Activated naive CD8-positive, alpha-beta T cell treated with anti-CD3 and anti-CD28 coated beads, Interleukin-2, amount 50 U/mL, for 24 hours (primary cell): ENCODE measurements around the gene FRK.
"Not testable (repeated sequence)": the region's sequence is repeated elsewhere in the genome, so short reads cannot be mapped to it uniquely, and the experiment has no call there.

ENCODE experiments used
- ATAC-seq: fragments of 150-1000 bp; cut with Tn5 transposase; one replicate; pipeline ENCODE4 v1.10.0; 2021
- DNase-seq: peaks from one replicate; pipeline ENCODE4 v3.0.0; 2021
- H3K27ac Mint-ChIP-seq: one replicate; pipeline ENCODE4 v1.8.0; 2021; ENCODE audit warnings: mild to moderate bottlenecking, mixed read lengths
- H3K27me3 Mint-ChIP-seq: one replicate; pipeline ENCODE4 v1.8.0; 2021; ENCODE audit warnings: mixed read lengths
- H3K36me3 Mint-ChIP-seq: one replicate; pipeline ENCODE4 v1.8.0; 2021; ENCODE audit warnings: low read depth, mixed read lengths
- H3K4me1 Mint-ChIP-seq: one replicate; pipeline ENCODE4 v1.8.0; 2021; ENCODE audit warnings: mixed read lengths
- H3K4me3 Mint-ChIP-seq: one replicate; pipeline ENCODE4 v1.8.0; 2021; ENCODE audit warnings: mild to moderate bottlenecking, moderate library complexity, mixed read lengths
- H3K9me3 Mint-ChIP-seq: one replicate; pipeline ENCODE4 v1.8.0; 2021; ENCODE audit warnings: mixed read lengths

FRK gene, protein sequence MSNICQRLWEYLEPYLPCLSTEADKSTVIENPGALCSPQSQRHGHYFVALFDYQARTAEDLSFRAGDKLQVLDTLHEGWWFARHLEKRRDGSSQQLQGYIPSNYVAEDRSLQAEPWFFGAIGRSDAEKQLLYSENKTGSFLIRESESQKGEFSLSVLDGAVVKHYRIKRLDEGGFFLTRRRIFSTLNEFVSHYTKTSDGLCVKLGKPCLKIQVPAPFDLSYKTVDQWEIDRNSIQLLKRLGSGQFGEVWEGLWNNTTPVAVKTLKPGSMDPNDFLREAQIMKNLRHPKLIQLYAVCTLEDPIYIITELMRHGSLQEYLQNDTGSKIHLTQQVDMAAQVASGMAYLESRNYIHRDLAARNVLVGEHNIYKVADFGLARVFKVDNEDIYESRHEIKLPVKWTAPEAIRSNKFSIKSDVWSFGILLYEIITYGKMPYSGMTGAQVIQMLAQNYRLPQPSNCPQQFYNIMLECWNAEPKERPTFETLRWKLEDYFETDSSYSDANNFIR

DNA sequence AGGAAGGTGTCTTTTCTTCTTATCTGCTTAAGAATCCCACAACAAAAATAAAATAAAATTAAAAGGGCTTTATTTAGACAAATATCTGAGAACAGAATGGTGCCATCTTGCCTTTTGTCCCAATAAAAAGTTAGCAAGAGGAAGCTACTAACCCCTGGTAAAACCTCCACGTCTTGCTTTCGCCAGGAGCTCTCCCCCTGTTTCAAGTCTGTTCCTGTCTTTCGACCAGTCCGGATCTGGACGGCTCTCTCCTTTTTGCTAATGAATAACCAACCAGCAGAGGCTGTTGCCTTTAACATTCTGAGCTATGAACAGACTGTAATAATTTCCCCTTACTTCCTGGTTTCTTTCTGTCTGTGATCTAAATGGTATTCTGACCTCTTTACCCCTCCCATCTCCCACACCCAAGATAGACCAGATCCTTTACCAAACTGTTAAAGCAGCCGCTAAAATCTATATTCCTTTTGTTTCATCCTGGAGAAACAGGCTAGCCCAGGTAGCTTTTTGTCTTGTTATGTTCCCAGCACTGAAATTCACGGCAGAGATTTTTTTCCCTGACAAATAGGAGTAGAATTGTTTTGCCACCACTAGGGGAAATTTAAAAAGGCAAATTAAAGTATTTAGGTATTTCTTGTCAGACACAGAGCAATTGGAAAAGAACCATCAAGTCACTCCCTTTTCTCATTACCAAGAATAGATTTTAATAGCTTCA, at the start of gene FRK:
Gene FRK, minus strand, starts transcription at position 320 of the 712 bp plus-strand sequence. CDS start 580 bp downstream, outside the sequence.
- Mint-ChIP-seq H3K27me3 (peaks cover 7% of the 10 kb centered on the region), H3K27ac (no peak within 1 kb of the TSS), H3K36me3 (no peaks in the 10 kb centered on the region), H3K9me3 (no peaks in the 10 kb centered on the region), H3K4me1 (no peaks in the 10 kb centered on the region), H3K4me3 (no peak within 1 kb of the TSS)
- ATAC-seq = no peak
- DNase-seq = no peak

- ATAC-seq (peak; percentile 36), DNase-seq (no peak)
- no peaks in the 10 kb centered on the region for H3K9me3 Mint-ChIP-seq
- no peaks in the 10 kb centered on the region for H3K27me3 Mint-ChIP-seq
- H3K4me3 Mint-ChIP-seq = no peak overlapping the region
- peaks cover 47% of the 10 kb centered on the region for H3K36me3 Mint-ChIP-seq
- H3K4me1 Mint-ChIP-seq = peaks cover 27% of the 10 kb centered on the region
- no peak overlapping the region for H3K27ac Mint-ChIP-seq
Measured at GRCh38 chr6:116108836-116109235, 48.1 kb upstream of the FRK start.

DNA sequence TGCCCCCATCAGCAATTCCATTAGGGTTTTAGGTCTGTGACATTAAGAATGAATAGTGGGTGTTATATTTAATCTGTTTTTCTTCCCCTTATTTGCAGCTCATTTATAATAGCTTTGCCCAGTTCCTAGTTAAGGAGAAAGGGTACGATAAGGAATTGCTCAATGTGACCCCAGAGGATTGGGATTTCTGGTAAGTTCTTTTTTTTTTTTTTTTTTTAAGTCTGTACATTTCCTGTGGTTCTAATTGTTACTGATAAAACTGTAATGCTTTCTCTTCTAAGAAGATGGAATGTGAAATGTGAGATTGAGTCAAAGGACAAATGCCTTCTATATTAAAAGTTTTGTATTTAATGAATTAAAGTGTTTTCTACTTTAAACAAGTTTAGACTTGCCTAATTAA, 45.5 kb upstream of the FRK start:
- H3K27me3 Mint-ChIP-seq = no peaks in the 10 kb centered on the region
- H3K36me3 Mint-ChIP-seq = peaks cover 27% of the 10 kb centered on the region
- DNase-seq (no peak), ATAC-seq (no peak)
- peaks cover 52% of the 10 kb centered on the region for H3K4me1 Mint-ChIP-seq
- no peaks in the 10 kb centered on the region for H3K9me3 Mint-ChIP-seq
- no peak overlapping the region for H3K4me3 Mint-ChIP-seq
- H3K27ac Mint-ChIP-seq = no peak overlapping the region

DNA sequence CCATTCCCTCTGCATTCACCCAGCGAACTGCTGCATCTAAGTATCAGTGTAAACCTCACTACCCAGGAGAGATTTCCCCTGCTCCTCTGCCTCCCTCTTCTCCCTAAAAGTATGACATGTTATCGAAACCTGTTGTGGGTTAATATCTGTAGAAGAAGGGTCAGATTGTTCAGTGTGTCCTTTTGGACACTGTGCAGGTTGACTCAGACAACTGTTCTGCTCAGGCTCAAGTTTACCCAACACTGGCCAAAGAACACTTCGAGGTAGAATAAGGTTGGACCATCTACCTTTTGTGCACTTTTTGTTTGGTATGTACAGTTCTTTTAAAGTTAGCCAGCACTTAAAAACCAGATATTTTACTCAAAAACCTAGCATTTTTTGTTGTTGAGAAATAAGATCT, 44.6 kb upstream of the FRK start:
- Mint-ChIP-seq H3K9me3 (no peaks in the 10 kb centered on the region), H3K36me3 (peaks cover 22% of the 10 kb centered on the region), H3K4me1 (peaks cover 54% of the 10 kb centered on the region), H3K4me3 (no peak overlapping the region), H3K27me3 (no peaks in the 10 kb centered on the region), H3K27ac (no peak overlapping the region)
- ATAC-seq (no peak), DNase-seq (no peak)

GRCh38 chr6:116104636-116105035, 43.9 kb upstream of the FRK start:
- H3K27ac Mint-ChIP-seq = no peak overlapping the region
- no peak overlapping the region for H3K4me3 Mint-ChIP-seq
- no peaks in the 10 kb centered on the region for H3K27me3 Mint-ChIP-seq
- peaks cover 59% of the 10 kb centered on the region for H3K4me1 Mint-ChIP-seq
- DNase-seq (no peak), ATAC-seq (no peak)
- no peaks in the 10 kb centered on the region for H3K9me3 Mint-ChIP-seq
- H3K36me3 Mint-ChIP-seq = peaks cover 20% of the 10 kb centered on the region

DNA sequence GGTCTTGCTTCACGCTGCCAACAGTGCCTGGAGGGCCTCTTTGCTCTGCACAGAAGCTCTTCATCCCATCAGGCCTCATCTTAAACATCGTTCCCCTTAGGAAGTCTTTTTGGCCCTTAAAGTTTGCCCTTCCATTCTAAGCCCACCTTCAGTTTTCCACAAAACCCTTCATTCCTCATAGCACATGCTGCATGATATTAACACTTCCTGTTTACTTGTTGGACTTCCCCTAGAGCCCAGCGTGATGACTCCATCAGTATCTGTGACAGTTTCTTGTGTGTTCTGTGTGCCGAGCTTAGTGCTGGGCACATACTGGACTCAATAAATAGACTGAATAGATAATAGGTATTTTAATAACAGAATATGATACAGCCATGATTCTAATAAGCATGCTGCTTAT, 42.2 kb upstream of the FRK start:
- H3K36me3 Mint-ChIP-seq = peaks cover 11% of the 10 kb centered on the region
- H3K27ac Mint-ChIP-seq = no peak overlapping the region
- H3K4me1 Mint-ChIP-seq = peaks cover 65% of the 10 kb centered on the region
- H3K4me3 Mint-ChIP-seq = peak overlapping the region; percentile 87
- no peak for ATAC-seq
- no peaks in the 10 kb centered on the region for H3K9me3 Mint-ChIP-seq
- no peak for DNase-seq
- no peaks in the 10 kb centered on the region for H3K27me3 Mint-ChIP-seq

- DNase-seq = no peak
- no peak for ATAC-seq
- H3K4me3 Mint-ChIP-seq = peak overlapping the region; percentile 87
- H3K4me1 Mint-ChIP-seq = peaks cover 65% of the 10 kb centered on the region
- H3K27me3 Mint-ChIP-seq = no peaks in the 10 kb centered on the region
- peak overlapping the region; percentile 68 for H3K27ac Mint-ChIP-seq
- H3K36me3 Mint-ChIP-seq = peaks cover 7% of the 10 kb centered on the region
- H3K9me3 Mint-ChIP-seq = no peaks in the 10 kb centered on the region
Measured at GRCh38 chr6:116101790-116102189, 41.1 kb upstream of the FRK start.

DNA sequence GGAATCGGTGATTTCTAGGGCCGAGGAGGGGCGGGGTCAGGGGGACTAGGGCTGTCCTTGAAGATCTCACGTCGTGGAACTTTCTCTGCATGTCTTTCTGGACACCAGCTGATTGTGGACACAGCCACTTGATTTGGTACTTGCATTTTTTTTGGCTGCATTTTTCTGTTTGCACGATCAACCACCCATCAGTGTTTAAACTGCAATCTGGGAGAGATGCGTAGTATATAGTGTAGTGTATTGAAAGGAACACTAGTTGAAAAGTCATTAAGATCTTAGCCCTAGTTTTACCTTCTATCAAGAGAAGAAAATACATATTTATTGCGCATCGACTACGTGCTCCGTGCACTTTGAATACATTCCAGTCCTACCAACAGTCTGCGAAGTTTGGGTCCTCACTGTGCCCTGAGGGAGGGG, 40.6 kb upstream of the FRK start:
- no peaks in the 10 kb centered on the region for H3K27me3 Mint-ChIP-seq
- peaks cover 63% of the 10 kb centered on the region for H3K4me1 Mint-ChIP-seq
- peak overlapping the region; percentile 87 for H3K4me3 Mint-ChIP-seq
- H3K36me3 Mint-ChIP-seq = peaks cover 5% of the 10 kb centered on the region
- ATAC-seq (no peak), DNase-seq (no peak)
- no peaks in the 10 kb centered on the region for H3K9me3 Mint-ChIP-seq
- H3K27ac Mint-ChIP-seq = peak overlapping the region; percentile 68

GRCh38 chr6:116100419-116101301, 40.0 kb upstream of the FRK start, which contains the start of gene NT5DC1:
TSS of gene NT5DC1 (plus strand) at chr6:116100853. CDS start at chr6:116100931, 78 bp downstream.
- Mint-ChIP-seq H3K27ac (peak within 1 kb of the TSS; percentile 82), H3K27me3 (no peaks in the 10 kb centered on the region), H3K36me3 (peaks cover 6% of the 10 kb centered on the region), H3K9me3 (peaks cover 4% of the 10 kb centered on the region), H3K4me3 (peak within 1 kb of the TSS; percentile 87), H3K4me1 (peaks cover 57% of the 10 kb centered on the region)
- DNase-seq (peak; percentile 87), ATAC-seq (peak; percentile 92)

- peaks cover 41% of the 10 kb centered on the region for H3K4me1 Mint-ChIP-seq
- H3K27ac Mint-ChIP-seq = no peak overlapping the region
- peaks cover 6% of the 10 kb centered on the region for H3K36me3 Mint-ChIP-seq
- H3K9me3 Mint-ChIP-seq = peaks cover 4% of the 10 kb centered on the region
- no peak overlapping the region for H3K4me3 Mint-ChIP-seq
- no peak for ATAC-seq
- no peak for DNase-seq
- H3K27me3 Mint-ChIP-seq = no peaks in the 10 kb centered on the region
Measured at GRCh38 chr6:116099036-116099435, 38.3 kb upstream of the FRK start.

DNA sequence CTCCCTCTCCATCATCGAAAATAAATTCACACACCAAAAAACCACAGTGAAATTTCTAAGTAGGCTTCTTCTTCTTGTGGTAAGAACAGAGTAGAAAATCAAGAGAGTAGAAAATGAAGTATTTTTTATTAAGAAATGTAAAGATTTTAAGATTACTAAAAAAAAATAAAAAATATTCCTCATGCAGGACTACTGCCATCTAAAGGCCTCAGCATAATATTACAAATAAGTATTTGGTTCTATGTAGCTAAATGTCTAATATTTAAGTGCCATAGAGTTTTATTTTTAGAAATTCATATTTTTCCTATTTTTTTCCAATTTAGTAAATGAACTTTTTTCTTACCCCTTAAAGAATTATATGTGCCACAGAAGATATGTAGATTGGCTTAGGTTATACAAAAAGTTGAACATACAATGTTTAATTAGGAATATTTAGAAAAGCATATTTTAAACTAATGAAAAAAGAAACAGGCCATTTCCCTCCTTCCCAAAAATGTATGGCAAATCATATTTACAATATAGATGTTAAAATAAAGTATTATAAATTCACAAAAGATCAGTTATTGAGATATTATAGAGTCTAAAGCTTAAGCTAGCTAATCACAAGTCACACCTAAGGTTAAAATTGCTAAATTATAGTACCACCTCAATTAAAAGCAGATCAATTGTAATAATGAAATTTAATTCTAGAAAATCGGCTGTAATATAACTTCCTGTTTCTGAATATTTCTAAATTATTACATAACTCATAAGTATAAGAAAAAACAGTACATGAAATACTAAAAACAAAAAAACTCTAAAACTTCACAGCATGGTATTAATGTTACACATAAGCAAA, 36.5 kb upstream of the FRK start:
- Mint-ChIP-seq H3K27ac (no peak overlapping the region), H3K36me3 (peaks cover 3% of the 10 kb centered on the region), H3K4me1 (peaks cover 23% of the 10 kb centered on the region), H3K9me3 (peaks cover 4% of the 10 kb centered on the region), H3K4me3 (no peak overlapping the region), H3K27me3 (peaks cover 2% of the 10 kb centered on the region)
- DNase-seq = no peak
- no peak for ATAC-seq

- H3K4me3 Mint-ChIP-seq, H3K27ac Mint-ChIP-seq, H3K36me3 Mint-ChIP-seq, ATAC-seq, H3K27me3 Mint-ChIP-seq, H3K9me3 Mint-ChIP-seq, DNase-seq: not testable (repeated sequence)
- H3K4me1 Mint-ChIP-seq = peaks cover 13% of the 10 kb centered on the region
Measured at GRCh38 chr6:116096048-116096759, 35.5 kb upstream of the FRK start.

DNA sequence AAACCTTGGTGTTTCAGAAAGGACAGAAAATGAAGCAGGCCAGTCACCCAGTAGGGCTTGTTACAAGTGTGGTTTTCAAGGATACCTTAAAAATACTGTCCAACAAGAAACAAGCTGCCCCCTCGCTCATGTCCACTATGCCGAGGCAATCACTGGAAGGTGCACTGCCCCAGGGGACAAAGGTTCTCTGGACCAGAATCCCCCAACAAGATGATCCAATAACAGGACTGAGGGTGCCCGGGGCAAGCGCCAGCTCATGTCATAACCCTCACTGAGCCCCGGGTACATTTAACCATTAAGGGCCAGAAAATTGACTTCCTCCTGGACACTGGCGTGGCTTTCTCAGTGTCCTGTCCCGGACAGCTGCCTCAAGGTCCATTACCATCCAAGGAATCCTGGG, 33.4 kb upstream of the FRK start:
- peaks cover 2% of the 10 kb centered on the region for H3K27me3 Mint-ChIP-seq
- ATAC-seq = no peak
- peaks cover 4% of the 10 kb centered on the region for H3K9me3 Mint-ChIP-seq
- no peak for DNase-seq
- H3K27ac Mint-ChIP-seq = no peak overlapping the region
- H3K4me1 Mint-ChIP-seq = peaks cover 4% of the 10 kb centered on the region
- peaks cover 3% of the 10 kb centered on the region for H3K36me3 Mint-ChIP-seq
- no peak overlapping the region for H3K4me3 Mint-ChIP-seq
